ENCODE results near the gene SKA2. TPM values are rescaled to one million over a fixed set of nuclear protein-coding genes. Genes with fewer than 3 reads are reported as not detected.

The SKA2 gene, protein sequence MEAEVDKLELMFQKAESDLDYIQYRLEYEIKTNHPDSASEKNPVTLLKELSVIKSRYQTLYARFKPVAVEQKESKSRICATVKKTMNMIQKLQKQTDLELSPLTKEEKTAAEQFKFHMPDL
- total RNA-seq = 43.1 and 65.9 TPM in 2 replicates

GRCh38 chr17:59154721-59155438, at the start of gene SKA2:
Gene SKA2, minus strand, starts transcription at chr17:59155186. Its CDS starts 23 bp downstream, at chr17:59155163.

DNA sequence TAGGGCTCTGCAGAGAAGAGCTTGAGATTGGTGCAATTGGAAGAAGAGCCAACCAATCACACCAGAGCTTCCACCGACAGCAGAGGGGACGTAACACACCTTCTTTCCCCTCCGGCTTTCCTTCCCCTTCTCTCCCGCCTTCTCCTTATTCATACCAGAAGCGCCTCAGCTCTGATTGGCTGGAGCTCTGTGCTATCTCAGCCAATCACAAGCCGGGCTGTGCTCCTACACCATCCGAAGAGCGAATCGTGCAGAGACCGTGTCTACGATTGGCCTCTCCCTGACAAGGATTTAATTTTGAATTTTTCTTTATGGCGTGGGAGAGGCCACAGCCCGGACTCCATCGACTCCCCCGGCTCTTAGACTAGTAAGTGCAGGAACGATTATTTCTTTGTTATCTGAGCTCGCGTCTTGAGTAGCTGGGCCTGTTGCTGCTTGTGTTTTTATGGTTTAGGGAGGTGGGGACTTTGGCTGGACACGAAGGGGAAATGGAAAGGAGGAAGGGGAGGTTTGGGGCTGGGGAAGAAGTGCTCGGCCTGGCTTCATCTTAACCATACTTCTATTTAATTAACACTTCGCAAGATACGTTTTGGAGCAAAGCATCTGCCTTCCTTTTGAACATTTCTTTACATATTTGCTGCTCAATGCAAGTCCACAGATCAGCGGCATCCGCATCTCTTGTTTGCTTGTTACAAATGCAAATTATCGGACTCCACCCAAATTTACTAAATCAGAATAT, 622 bp upstream of the SKA2 start, which contains the start of gene PRR11:
Gene PRR11 (plus strand): TSS at position 308 of the 739 bp plus-strand sequence. CDS start 14,007 bp downstream, outside the sequence.

GRCh38 chr17:59106463-59107305, 48.3 kb downstream of the SKA2 start, which contains the start of gene TRIM37:
Gene TRIM37, minus strand, starts transcription at chr17:59106880. Its CDS starts 419 bp downstream, at chr17:59106461.

Other genes starting within 250 kb of the SKA2 start
- 59.7 and 72.3 TPM in 2 replicates for gene TRIM37, start 48.3 kb downstream of the SKA2 start, total RNA-seq
- gene PRR11, start 560 bp upstream of the SKA2 start, total RNA-seq = 2.1 and 17.4 TPM in 2 replicates
- gene SMG8, start 54.8 kb upstream of the SKA2 start, total RNA-seq = 24.2 and 30.3 TPM in 2 replicates
- gene GDPD1, start 65.3 kb upstream of the SKA2 start, total RNA-seq = 3.4 and 7.1 TPM in 2 replicates
- 10.0 and 19.0 TPM in 2 replicates for gene YPEL2, start 176.5 kb upstream of the SKA2 start, total RNA-seq

Data from smooth muscle cell of the umbilical artery (primary cell).